Measurements from ENCODE around the gene EYA2. TPM values are rescaled to one million over a fixed set of nuclear protein-coding genes. Genes with fewer than 3 reads are reported as not detected.
"Not testable (repeated sequence)": the region's sequence is repeated elsewhere in the genome, so short reads cannot be mapped to it uniquely, and the experiment has no call there.

Gene EYA2
- total and polyA plus RNA-seq, 2 donors from 2014 or later = 2.6 to 7.9 TPM

DNA sequence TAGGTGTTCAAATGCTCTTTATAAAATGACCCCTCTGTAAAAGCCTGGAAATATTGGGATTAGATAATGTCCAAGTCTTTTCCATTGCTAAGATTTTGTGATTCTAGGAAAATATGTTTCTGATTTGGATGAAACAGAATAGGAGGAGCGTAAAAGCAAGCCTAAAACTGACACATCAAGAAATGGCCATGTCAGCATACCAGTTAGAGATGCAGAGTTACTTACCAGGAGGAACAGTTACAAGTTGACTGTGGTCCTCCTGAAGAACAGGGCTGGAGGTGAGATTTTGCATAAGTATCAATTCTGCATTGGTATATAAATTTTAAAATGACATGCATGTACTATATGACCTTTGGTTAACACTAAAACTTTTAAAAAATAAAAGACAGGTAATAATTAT, 35.3 kb downstream of the EYA2 start:
- Histone ChIP-seq H3K4me3 (ENCODE audit: low read length in 3 of 3) (no peak overlapping the region), H3K9ac (ENCODE audit: low read length in 3 of 3) (no peak overlapping the region), H3K27ac (ENCODE audit: low read depth in 2 of 2, low read length in 2 of 2) (no peak overlapping the region), H3K4me1 (ENCODE audit: control insufficient read depth in 2 of 3, insufficient read depth in 2 of 3, low read depth in 1 of 3, low read length in 3 of 3) (peaks cover 0 to 12% (median 0%) of the 10 kb centered on the region in 3 donors), H3K9me3 (ENCODE audit: control insufficient read depth in 2 of 3, insufficient read depth in 1 of 3, low read length in 3 of 3) (no peaks in the 10 kb centered on the region), H3K36me3 (ENCODE audit: control insufficient read depth in 2 of 3, insufficient read depth in 3 of 3, low read length in 3 of 3) (no peaks in the 10 kb centered on the region), H3K27me3 (ENCODE audit: control insufficient read depth, insufficient read depth, low read length) (no peaks in the 10 kb centered on the region)
- TF ChIP-seq, protein P1, sequence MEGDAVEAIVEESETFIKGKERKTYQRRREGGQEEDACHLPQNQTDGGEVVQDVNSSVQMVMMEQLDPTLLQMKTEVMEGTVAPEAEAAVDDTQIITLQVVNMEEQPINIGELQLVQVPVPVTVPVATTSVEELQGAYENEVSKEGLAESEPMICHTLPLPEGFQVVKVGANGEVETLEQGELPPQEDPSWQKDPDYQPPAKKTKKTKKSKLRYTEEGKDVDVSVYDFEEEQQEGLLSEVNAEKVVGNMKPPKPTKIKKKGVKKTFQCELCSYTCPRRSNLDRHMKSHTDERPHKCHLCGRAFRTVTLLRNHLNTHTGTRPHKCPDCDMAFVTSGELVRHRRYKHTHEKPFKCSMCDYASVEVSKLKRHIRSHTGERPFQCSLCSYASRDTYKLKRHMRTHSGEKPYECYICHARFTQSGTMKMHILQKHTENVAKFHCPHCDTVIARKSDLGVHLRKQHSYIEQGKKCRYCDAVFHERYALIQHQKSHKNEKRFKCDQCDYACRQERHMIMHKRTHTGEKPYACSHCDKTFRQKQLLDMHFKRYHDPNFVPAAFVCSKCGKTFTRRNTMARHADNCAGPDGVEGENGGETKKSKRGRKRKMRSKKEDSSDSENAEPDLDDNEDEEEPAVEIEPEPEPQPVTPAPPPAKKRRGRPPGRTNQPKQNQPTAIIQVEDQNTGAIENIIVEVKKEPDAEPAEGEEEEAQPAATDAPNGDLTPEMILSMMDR (IDR thresholded peaks at IDR 0.05; ENCODE audit: borderline replicate concordance, extremely low read depth, insufficient read depth) = no peak
- intact Hi-C loops (cut with DNase I) = no loop called here
- FAIRE-seq (no peak), DNase-seq (no peak)

GRCh38 chr20:46930640-46931339, 36.1 kb downstream of the EYA2 start:
- intact Hi-C loops (cut with DNase I) = no loop called here
- TF ChIP-seq, protein P1 (IDR thresholded peaks at IDR 0.05; ENCODE audit: borderline replicate concordance, extremely low read depth, insufficient read depth) = no peak
- Histone ChIP-seq H3K4me3 (ENCODE audit: low read length in 3 of 3) (no peak overlapping the region), H3K4me1 (ENCODE audit: control insufficient read depth in 2 of 3, insufficient read depth in 2 of 3, low read depth in 1 of 3, low read length in 3 of 3) (peaks cover 0 to 12% (median 0%) of the 10 kb centered on the region in 3 donors), H3K27me3 (ENCODE audit: control insufficient read depth, insufficient read depth, low read length) (no peaks in the 10 kb centered on the region), H3K27ac (ENCODE audit: low read depth in 2 of 2, low read length in 2 of 2) (no peak overlapping the region), H3K9ac (ENCODE audit: low read length in 3 of 3) (no peak overlapping the region), H3K9me3 (ENCODE audit: control insufficient read depth in 2 of 3, insufficient read depth in 1 of 3, low read length in 3 of 3) (no peaks in the 10 kb centered on the region), H3K36me3 (ENCODE audit: control insufficient read depth in 2 of 3, insufficient read depth in 3 of 3, low read length in 3 of 3) (no peaks in the 10 kb centered on the region)
- FAIRE-seq = no peak
- no peak for DNase-seq

DNA sequence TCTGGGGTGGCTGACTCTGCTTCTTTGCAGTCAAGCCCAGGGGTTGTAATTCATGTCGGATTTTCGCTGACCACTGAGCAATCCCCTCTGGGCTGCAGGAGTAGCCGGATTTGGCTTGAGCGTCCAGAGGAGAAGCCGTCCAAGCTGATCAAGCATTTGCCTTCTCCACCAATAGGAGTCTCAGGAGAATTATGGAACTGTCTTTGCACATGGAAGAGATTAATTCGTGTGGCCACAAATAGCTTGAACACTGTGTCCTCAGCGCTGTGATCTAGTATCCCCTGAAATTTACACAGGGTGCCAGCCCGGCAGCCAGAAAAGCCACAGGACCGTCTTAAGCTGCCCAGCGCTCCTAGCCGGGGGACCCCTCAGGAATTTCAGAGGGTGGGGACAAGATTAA, 37.1 kb downstream of the EYA2 start:
- FAIRE-seq (no peak), DNase-seq (no peak)
- TF ChIP-seq, protein P1 (IDR thresholded peaks at IDR 0.05; ENCODE audit: borderline replicate concordance, extremely low read depth, insufficient read depth) = no peak
- Histone ChIP-seq H3K27ac (ENCODE audit: low read depth in 2 of 2, low read length in 2 of 2) (no peak overlapping the region), H3K36me3 (ENCODE audit: control insufficient read depth in 2 of 3, insufficient read depth in 3 of 3, low read length in 3 of 3) (no peaks in the 10 kb centered on the region), H3K4me3 (ENCODE audit: low read length in 3 of 3) (no peak overlapping the region), H3K9me3 (ENCODE audit: control insufficient read depth in 2 of 3, insufficient read depth in 1 of 3, low read length in 3 of 3) (no peaks in the 10 kb centered on the region), H3K9ac (ENCODE audit: low read length in 3 of 3) (no peak overlapping the region), H3K4me1 (ENCODE audit: control insufficient read depth in 2 of 3, insufficient read depth in 2 of 3, low read depth in 1 of 3, low read length in 3 of 3) (peaks cover 0 to 12% (median 0%) of the 10 kb centered on the region in 3 donors), H3K27me3 (ENCODE audit: control insufficient read depth, insufficient read depth, low read length) (no peaks in the 10 kb centered on the region)
- intact Hi-C loops (cut with DNase I) = no loop called here

GRCh38 chr20:46932439-46932838, 37.8 kb downstream of the EYA2 start:
- intact Hi-C loops (cut with DNase I); FAIRE-seq; H3K27ac ChIP-seq (ENCODE audit: low read depth in 2 of 2, low read length in 2 of 2); H3K9ac ChIP-seq (ENCODE audit: low read length in 3 of 3); H3K36me3 ChIP-seq (ENCODE audit: control insufficient read depth in 2 of 3, insufficient read depth in 3 of 3, low read length in 3 of 3); H3K27me3 ChIP-seq (ENCODE audit: control insufficient read depth, insufficient read depth, low read length); DNase-seq; H3K9me3 ChIP-seq (ENCODE audit: control insufficient read depth in 2 of 3, insufficient read depth in 1 of 3, low read length in 3 of 3); H3K4me3 ChIP-seq (ENCODE audit: low read length in 3 of 3): not testable (repeated sequence)
- H3K4me1 ChIP-seq (ENCODE audit: control insufficient read depth in 2 of 3, insufficient read depth in 2 of 3, low read depth in 1 of 3, low read length in 3 of 3) = peaks cover 0 to 12% (median 0%) of the 10 kb centered on the region in 3 donors

Data from kidney (tissue), 14 donors.